Cardiac ventricle fibroblast (primary cell): Measurements from ENCODE around the gene RNF130. TPM values are rescaled to one million over a fixed set of nuclear protein-coding genes. Genes with fewer than 3 reads are reported as not detected.

Experiments
- total RNA-seq: library from RNA; depleted of rRNA; stranded (reverse); fragments of >200 nt; gene quantifications from 2 replicates; pipeline ENCODE4 v1.2.3, GENCODE V29; 2015

Gene RNF130, protein sequence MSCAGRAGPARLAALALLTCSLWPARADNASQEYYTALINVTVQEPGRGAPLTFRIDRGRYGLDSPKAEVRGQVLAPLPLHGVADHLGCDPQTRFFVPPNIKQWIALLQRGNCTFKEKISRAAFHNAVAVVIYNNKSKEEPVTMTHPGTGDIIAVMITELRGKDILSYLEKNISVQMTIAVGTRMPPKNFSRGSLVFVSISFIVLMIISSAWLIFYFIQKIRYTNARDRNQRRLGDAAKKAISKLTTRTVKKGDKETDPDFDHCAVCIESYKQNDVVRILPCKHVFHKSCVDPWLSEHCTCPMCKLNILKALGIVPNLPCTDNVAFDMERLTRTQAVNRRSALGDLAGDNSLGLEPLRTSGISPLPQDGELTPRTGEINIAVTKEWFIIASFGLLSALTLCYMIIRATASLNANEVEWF
- 36.2 and 41.4 TPM in 2 replicates for total RNA-seq

DNA sequence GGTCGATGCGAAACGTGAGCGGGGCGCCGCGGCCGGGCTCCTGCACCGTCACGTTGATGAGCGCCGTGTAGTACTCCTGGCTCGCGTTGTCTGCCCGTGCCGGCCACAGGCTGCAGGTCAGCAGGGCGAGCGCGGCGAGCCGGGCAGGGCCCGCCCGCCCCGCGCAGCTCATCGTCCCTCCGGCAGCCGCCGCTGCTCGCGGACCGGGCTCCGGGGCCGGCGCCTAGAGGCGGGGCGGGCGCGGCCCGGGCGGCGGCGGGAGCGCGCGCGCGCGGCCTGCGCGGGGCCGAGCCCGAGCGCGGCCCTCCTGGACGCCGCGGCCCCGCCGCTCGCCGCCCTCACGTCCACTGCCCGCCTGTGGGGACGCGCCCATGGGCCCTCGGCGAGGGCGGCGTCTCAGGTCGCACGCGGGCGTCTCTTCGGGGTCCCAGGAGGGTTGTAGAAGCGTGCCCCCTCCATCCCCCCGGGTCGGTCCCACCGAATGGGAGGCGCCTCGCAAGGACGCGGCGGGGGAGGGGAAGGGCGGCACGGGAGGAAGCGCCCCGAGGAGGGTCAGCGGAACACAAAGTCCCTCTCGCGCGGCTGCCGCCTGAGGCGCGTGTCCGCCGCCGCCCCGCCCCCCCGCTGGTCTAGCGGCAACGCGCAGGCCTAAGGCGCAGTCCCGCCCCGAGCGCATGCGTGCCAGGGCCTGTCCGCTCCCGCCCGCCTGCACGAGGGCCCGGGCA is at the start of gene RNF130:
RNF130 (minus strand) TSS at position 229 of the 725 bp plus-strand sequence; CDS start at position 172, 57 bp downstream.

DNA sequence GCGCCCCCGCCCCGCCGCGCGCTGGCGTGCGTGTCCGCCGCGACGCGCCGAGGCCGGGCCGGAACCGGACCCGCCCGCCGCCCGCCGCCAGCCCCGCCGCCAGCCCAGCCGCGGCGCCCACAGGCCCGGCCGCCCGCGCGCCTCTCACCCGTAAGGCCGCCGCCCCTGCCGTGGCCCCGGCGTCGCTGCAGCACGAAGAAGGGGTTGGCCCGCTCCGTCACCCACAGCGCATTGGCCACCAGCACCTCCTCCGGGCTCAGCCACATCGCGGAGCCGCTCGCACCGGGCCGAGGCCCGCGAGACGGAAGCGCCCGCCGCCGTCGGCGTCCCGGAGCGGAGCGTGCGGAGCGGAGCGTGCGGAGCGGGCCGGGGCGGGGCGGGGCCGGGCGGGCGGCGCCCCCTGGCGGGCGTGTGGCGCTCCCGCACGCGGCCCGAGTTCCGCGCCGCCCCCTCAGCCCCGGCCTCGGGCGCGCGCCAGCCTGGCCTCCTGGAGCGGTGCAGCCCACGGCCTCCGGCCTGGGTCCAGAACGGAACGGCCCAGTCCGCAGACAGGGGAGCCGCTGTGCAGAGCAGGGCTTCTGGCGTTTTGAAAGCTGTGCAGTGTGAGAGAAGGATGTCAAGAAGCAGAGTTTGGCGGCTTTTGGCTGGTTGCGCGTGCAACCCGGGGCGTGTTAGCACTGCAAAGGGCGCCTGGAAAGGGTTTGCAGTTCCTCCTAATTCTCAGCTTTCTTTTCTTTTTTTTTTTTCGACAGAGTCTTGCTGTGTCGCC is 163.8 kb downstream of the RNF130 start, which contains the start of gene TBC1D9B:
TBC1D9B (minus strand) TSS at position 342 of the 769 bp plus-strand sequence; CDS start at position 266, 76 bp downstream.

Other genes with a start within 250 kb of the RNF130 start
- gene MRNIP, start 212.9 kb downstream of the RNF130 start, total RNA-seq, result 11.9 and 14.2 TPM in 2 replicates
- gene TBC1D9B, start 163.9 kb downstream of the RNF130 start, total RNA-seq, result 83.4 and 96.1 TPM in 2 replicates
- gene RASGEF1C, start 137.5 kb upstream of the RNF130 start, total RNA-seq, result not detected in 2 replicates
- 13.8 and 20.5 TPM in 2 replicates for gene MAPK9, start 220.3 kb upstream of the RNF130 start, total RNA-seq